ENCODE data around the gene TRAPPC5. TPM values are rescaled to one million over a fixed set of nuclear protein-coding genes. Genes with fewer than 3 reads are reported as not detected.

Gene TRAPPC5
- polyA plus RNA-seq, 1 donor (not counting 4 experiments of a cell fraction or from before 2014, with no cell fraction given) = 54.8 TPM

DNA sequence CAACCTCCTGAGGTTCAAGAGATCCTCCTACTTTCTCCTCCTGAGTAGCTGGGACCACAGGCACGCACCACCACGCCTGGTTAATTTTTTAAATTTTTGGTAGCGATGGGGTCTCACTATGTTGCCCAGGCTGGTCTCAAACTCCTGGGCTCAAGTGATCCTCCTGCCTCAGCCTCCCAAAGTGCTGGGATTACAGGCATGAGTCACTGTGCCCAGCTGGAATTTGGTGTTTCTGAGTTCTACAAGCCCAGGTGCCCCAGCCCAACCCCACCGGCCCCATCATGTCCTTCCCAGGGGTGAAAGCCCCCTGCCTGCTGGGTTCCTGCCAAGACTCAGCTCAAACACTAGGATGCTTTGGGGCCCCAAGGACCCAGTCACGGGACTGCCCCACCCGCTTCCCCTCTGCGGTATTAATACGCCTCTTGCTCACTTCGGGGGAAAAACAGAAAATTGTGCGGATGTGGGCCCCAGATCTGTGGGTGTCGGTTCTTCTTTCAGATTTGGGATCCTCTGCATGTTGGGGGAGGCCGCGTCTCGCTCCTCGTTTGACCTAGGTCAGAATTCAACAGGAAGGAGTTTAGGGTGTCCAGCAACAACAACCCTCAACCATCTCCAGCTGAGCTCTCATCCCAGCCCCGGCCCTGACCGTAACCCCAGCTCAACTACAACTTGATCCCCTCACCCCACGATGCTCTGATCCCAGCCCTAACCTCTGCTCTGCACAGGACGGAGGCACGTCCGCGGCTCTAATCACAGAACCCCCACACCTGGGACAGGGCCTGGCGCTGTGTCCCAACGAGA lies 25.0 kb downstream of the TRAPPC5 start:
- H4K20me1 ChIP-seq (ENCODE audit: control insufficient read depth, extremely low read depth, insufficient read depth, low read length) = no peaks in the 10 kb centered on the region
- no peak for FAIRE-seq
- H3K27ac ChIP-seq (ENCODE audit: control insufficient read depth, insufficient read depth, low read length) = no peak overlapping the region
- no peaks in the 10 kb centered on the region for H3K4me1 ChIP-seq (ENCODE audit: control insufficient read depth, extremely low read depth, insufficient read depth, low read length)
- no peaks in the 10 kb centered on the region for H3K27me3 ChIP-seq (ENCODE audit: control insufficient read depth, extremely low read depth, insufficient read depth, low read length)
- no peak overlapping the region for H3K4me2 ChIP-seq (ENCODE audit: control insufficient read depth, extremely low read depth, insufficient read depth, low read depth, low read length)
- H2AFZ ChIP-seq (ENCODE audit: control insufficient read depth, low read length) = no peak overlapping the region
- no peaks in the 10 kb centered on the region for H3K9me1 ChIP-seq (ENCODE audit: control insufficient read depth, extremely low read depth, insufficient read depth, low read length)
- dilution Hi-C loops (cut with MboI; ENCODE audit: extremely low pct_ligation_motif_present, low sequenced_read_pairs) = no loop called here
- H3K9ac ChIP-seq (ENCODE audit: control insufficient read depth, extremely low read depth, insufficient read depth, low read length) = no peak overlapping the region
- H3K4me3 ChIP-seq (ENCODE audit: control insufficient read depth in 2 of 3, extremely low read depth in 1 of 3, insufficient read depth in 2 of 3, low read depth in 1 of 3, low read length in 3 of 3) = no peak overlapping the region
- no peak for DNase-seq (ENCODE audit: low read depth, low spot score)
- H3K9me3 ChIP-seq (ENCODE audit: control insufficient read depth, low read depth, low read length) = no peaks in the 10 kb centered on the region
- H3K79me2 ChIP-seq (ENCODE audit: control insufficient read depth, insufficient read depth, low read length) = no peaks in the 10 kb centered on the region
- no peak for TF ChIP-seq EZH2 (IDR thresholded peaks at IDR 0.05; ENCODE audit: low read length)
- TF ChIP-seq, protein P1, sequence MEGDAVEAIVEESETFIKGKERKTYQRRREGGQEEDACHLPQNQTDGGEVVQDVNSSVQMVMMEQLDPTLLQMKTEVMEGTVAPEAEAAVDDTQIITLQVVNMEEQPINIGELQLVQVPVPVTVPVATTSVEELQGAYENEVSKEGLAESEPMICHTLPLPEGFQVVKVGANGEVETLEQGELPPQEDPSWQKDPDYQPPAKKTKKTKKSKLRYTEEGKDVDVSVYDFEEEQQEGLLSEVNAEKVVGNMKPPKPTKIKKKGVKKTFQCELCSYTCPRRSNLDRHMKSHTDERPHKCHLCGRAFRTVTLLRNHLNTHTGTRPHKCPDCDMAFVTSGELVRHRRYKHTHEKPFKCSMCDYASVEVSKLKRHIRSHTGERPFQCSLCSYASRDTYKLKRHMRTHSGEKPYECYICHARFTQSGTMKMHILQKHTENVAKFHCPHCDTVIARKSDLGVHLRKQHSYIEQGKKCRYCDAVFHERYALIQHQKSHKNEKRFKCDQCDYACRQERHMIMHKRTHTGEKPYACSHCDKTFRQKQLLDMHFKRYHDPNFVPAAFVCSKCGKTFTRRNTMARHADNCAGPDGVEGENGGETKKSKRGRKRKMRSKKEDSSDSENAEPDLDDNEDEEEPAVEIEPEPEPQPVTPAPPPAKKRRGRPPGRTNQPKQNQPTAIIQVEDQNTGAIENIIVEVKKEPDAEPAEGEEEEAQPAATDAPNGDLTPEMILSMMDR (optimal IDR thresholded peaks at IDR 0.05 in 1 of 3, IDR thresholded peaks at IDR 0.05 in 1 of 3, conservative IDR thresholded peaks at IDR 0.05 in 1 of 3; ENCODE audit: extremely low read depth in 1 of 3, insufficient read depth in 2 of 3, low read length in 3 of 3) = no peak
- H3K36me3 ChIP-seq (ENCODE audit: control insufficient read depth in 2 of 2, extremely low read depth in 1 of 2, insufficient read depth in 2 of 2, low read length in 2 of 2) = no peaks in the 10 kb centered on the region

GRCh38 chr19:7706188-7706954 lies 25.7 kb downstream of the TRAPPC5 start:
- Histone ChIP-seq H3K27me3 (ENCODE audit: control insufficient read depth, extremely low read depth, insufficient read depth, low read length) (no peaks in the 10 kb centered on the region), H3K4me1 (ENCODE audit: control insufficient read depth, extremely low read depth, insufficient read depth, low read length) (no peaks in the 10 kb centered on the region), H4K20me1 (ENCODE audit: control insufficient read depth, extremely low read depth, insufficient read depth, low read length) (no peaks in the 10 kb centered on the region), H3K9me1 (ENCODE audit: control insufficient read depth, extremely low read depth, insufficient read depth, low read length) (no peaks in the 10 kb centered on the region), H3K4me2 (ENCODE audit: control insufficient read depth, extremely low read depth, insufficient read depth, low read depth, low read length) (no peak overlapping the region), H3K36me3 (ENCODE audit: control insufficient read depth in 2 of 2, extremely low read depth in 1 of 2, insufficient read depth in 2 of 2, low read length in 2 of 2) (no peaks in the 10 kb centered on the region), H3K9me3 (ENCODE audit: control insufficient read depth, low read depth, low read length) (no peaks in the 10 kb centered on the region), H3K4me3 (ENCODE audit: control insufficient read depth in 2 of 3, extremely low read depth in 1 of 3, insufficient read depth in 2 of 3, low read depth in 1 of 3, low read length in 3 of 3) (no peak overlapping the region), H3K27ac (ENCODE audit: control insufficient read depth, insufficient read depth, low read length) (no peak overlapping the region), H3K9ac (ENCODE audit: control insufficient read depth, extremely low read depth, insufficient read depth, low read length) (no peak overlapping the region), H3K79me2 (ENCODE audit: control insufficient read depth, insufficient read depth, low read length) (no peaks in the 10 kb centered on the region), H2AFZ (ENCODE audit: control insufficient read depth, low read length) (no peak overlapping the region)
- TF ChIP-seq EZH2 (IDR thresholded peaks at IDR 0.05; ENCODE audit: low read length) = no peak
- TF ChIP-seq, protein P1 (optimal IDR thresholded peaks at IDR 0.05 in 1 of 3, IDR thresholded peaks at IDR 0.05 in 1 of 3, conservative IDR thresholded peaks at IDR 0.05 in 1 of 3; ENCODE audit: extremely low read depth in 1 of 3, insufficient read depth in 2 of 3, low read length in 3 of 3) = no peak
- dilution Hi-C loops (cut with MboI; ENCODE audit: extremely low pct_ligation_motif_present, low sequenced_read_pairs) = no loop called here
- no peak for FAIRE-seq
- DNase-seq (ENCODE audit: low read depth, low spot score) = no peak

Measured in keratinocyte (primary cell).